Bronchial epithelial cell (primary cell): ENCODE results near the gene INA. TPM values are rescaled to one million over a fixed set of nuclear protein-coding genes. Genes with fewer than 3 reads are reported as not detected.
A peak's percentile ranks its signal among the peaks of the same experiment; 100 is the strongest.
"Not testable (repeated sequence)": the region's sequence is repeated elsewhere in the genome, so short reads cannot be mapped to it uniquely, and the experiment has no call there.

Experiments used
- DNase-seq: peaks from one replicate; pipeline ENCODE4 v3.0.0-alpha.2; 2010; ENCODE audit warnings: low read depth
- FAIRE-seq: peaks from 2 replicates; lab custom pipeline; 2011; peaks lifted over from hg19 to GRCh38; lab: Jason Lieb, UNC
- H3K27me3 ChIP-seq: 2 replicates; pipeline ENCODE4 v1.5.1; 2011; ENCODE audit warnings: low read length; ENCODE audit not compliant: control insufficient read depth, insufficient read depth
- H3K36me3 ChIP-seq: 2 replicates; pipeline ENCODE4 v1.5.1; 2011; ENCODE audit warnings: low read length; ENCODE audit not compliant: control insufficient read depth, insufficient read depth
- H3K4me3 ChIP-seq: 2 replicates; pipeline ENCODE4 v1.5.1; 2011; ENCODE audit warnings: mild to moderate bottlenecking, low read depth, low read length, control low read depth
- total RNA-seq: library from RNA; depleted of rRNA; stranded (reverse); fragments of >200 nt; gene quantifications from 2 replicates; pipeline ENCODE4 v1.2.1, GENCODE V29; 2014
- TF ChIP-seq, protein P1 (sequence below): IDR thresholded peaks from 2 replicates; pipeline ENCODE4 v1.5.1; 2011; ENCODE audit warnings: mild to moderate bottlenecking, moderate library complexity, low read length, control low read depth, inconsistent platforms; ENCODE audit not compliant: insufficient read depth, severe bottlenecking

Gene INA
- total RNA-seq, 1 donor from 2014 or later, result 0.26 TPM

DNA sequence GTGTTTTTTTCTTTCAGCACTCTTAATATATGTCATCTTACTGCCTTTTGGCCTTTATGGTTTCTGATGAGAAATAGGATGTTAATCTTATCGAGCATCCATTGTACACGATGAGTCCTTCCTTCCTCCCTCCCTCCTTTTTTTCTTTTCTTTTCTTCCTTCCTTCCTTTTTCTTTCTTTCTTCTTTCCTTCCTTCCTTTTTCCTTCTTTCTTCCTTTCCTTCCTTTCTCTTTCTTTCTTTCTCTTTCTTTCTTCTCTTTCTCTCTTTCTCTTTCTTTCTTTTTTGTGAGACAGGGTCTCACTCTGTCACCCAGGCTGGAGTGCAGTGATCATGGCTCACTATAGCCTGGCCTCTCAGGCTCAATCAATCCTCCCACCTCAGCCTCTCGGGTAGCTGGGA, 22.8 kb upstream of the INA start:
- Histone ChIP-seq H3K4me3 (no peak overlapping the region), H3K36me3 (no peaks in the 10 kb centered on the region), H3K27me3 (no peaks in the 10 kb centered on the region)
- TF ChIP-seq, protein P1, sequence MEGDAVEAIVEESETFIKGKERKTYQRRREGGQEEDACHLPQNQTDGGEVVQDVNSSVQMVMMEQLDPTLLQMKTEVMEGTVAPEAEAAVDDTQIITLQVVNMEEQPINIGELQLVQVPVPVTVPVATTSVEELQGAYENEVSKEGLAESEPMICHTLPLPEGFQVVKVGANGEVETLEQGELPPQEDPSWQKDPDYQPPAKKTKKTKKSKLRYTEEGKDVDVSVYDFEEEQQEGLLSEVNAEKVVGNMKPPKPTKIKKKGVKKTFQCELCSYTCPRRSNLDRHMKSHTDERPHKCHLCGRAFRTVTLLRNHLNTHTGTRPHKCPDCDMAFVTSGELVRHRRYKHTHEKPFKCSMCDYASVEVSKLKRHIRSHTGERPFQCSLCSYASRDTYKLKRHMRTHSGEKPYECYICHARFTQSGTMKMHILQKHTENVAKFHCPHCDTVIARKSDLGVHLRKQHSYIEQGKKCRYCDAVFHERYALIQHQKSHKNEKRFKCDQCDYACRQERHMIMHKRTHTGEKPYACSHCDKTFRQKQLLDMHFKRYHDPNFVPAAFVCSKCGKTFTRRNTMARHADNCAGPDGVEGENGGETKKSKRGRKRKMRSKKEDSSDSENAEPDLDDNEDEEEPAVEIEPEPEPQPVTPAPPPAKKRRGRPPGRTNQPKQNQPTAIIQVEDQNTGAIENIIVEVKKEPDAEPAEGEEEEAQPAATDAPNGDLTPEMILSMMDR, result no peak
- no peak for DNase-seq
- no peak for FAIRE-seq

DNA sequence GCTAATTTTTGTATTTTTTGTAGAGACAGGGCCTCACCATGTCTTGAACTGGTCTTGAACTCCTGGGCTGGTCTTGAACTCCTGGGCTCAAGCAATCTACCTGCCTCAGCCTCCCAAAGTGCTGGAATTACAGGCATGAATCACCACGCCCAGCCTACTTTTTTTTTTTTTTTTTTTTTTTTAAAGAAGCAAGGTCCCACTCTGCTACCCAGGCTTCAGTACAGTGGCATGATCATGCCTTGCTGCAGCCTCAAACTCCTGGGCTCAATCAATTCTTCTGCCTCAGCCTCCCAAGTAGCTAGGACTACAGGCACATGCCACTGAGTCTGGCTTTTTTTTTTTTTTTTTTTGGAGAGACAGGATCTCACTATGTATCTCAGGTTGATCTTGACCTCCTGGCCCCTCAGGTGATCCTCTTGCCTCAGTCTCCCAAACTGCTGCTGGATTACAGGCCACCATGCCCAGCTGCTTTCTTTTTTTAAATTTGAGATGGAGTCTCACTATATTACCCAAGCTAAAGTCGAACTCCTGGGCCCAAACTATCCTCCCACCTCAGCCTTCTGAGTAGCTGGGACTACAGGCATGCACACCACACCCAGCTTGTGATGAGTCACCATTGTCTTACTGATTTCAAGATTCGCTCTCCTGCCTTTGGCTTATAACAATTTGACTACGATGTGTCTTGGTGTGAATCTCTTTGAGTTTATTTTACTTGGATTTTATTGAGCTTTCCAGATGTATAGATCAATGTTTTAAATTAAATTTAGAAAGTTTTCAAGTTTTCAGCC, 22.2 kb upstream of the INA start:
- Histone ChIP-seq H3K27me3 (no peaks in the 10 kb centered on the region), H3K4me3 (no peak overlapping the region), H3K36me3 (no peaks in the 10 kb centered on the region)
- FAIRE-seq, result no peak
- peak; percentile 69 for DNase-seq
- TF ChIP-seq, protein P1, result no peak

DNA sequence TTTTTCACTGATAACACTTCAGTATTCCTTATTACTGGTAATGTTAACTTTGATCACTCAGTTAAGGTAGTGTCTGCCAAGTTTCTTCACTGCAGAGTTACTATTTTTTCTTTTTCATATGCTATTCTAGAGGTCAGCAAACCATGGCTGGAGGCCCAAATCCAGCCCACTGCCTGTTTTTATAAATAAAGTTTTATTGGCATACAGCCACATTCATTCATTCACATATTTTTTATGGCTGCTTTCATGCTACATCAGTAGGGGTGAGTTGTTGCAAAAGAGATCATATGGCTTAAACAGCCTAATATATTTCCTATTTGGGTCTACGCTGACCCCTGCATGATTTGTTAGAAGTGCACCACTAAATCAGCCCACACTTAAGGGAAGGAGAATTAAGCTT, 20.3 kb upstream of the INA start:
- TF ChIP-seq, protein P1, result no peak
- H3K27me3 ChIP-seq, result no peaks in the 10 kb centered on the region
- FAIRE-seq (no peak), DNase-seq (no peak)
- no peak overlapping the region for H3K4me3 ChIP-seq
- no peaks in the 10 kb centered on the region for H3K36me3 ChIP-seq

DNA sequence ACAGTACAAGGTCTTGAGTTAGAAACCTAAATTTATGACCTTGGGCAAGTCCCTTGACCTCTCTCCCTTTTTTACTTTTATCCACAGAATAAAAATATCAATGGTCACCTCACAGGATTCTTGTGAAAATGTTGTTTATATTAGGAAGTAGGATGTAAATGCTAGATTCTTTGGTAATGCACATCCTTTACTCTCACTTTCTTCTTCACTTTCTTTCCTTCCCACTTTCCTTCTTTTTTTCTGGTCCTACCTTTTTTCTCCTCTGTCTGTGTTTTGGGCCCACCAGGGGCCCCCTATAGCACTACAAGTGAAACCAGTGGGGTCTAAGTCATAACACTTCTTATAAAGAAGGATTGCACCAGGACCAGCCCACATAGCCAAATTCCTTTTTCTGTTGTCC, 19.1 kb upstream of the INA start:
- Histone ChIP-seq H3K4me3 (no peak overlapping the region), H3K36me3 (no peaks in the 10 kb centered on the region), H3K27me3 (no peaks in the 10 kb centered on the region)
- FAIRE-seq (no peak), DNase-seq (no peak)
- TF ChIP-seq, protein P1, result no peak

DNA sequence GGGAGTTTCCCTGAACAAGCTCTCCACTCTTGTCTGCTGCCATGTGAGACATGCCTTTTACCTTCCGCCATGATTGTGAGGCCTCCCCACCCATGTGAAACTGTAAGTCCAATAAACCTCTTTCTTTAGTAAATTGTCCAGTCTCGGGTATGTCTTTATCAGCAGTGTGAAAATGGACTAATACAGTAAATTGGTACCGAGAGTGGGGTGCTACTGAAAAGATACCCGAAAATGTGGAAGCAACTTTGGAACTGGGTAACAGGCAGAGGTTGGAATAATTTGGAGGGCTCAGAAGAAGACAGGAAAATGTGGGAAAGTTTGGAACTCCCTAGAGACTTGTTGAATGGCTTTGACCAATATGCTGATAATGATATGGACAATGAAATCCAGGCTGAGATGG, 18.0 kb upstream of the INA start:
- not testable (repeated sequence) for FAIRE-seq, H3K4me3 ChIP-seq, H3K36me3 ChIP-seq, H3K27me3 ChIP-seq, DNase-seq

DNA sequence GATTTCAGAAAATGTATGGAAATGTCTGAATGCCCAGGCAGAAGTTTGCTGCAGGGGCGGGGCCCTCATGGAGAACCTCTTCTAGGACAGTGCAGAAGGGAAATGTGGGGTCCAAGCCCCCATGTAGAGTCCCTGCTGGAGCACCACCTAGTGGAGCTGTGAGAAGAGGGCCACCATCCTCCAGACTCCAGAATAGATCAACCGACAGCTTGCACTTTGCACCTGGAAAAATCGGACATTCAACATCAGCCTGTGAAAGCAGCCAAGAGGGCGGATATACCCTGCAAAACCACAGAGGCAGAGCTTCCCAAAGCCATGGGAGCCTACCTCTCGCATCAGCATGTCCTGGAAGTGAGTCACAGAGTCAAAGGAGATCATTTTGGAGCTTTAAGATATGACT, 16.9 kb upstream of the INA start:
- no peak for FAIRE-seq
- DNase-seq, result no peak
- TF ChIP-seq, protein P1, result no peak
- H3K36me3 ChIP-seq, result no peaks in the 10 kb centered on the region
- no peaks in the 10 kb centered on the region for H3K27me3 ChIP-seq
- H3K4me3 ChIP-seq, result no peak overlapping the region
